Measurements from ENCODE around the gene STOM. TPM values are rescaled to one million over a fixed set of nuclear protein-coding genes. Genes with fewer than 3 reads are reported as not detected.

Gene STOM
- total and polyA plus RNA-seq, 10 of the 15 experiments (the other 5 are each of a cell fraction or from before 2014, with no cell fraction given) = 6.7 to 47.4 (median 39.8) TPM

- TF ChIP-seq, protein P1, sequence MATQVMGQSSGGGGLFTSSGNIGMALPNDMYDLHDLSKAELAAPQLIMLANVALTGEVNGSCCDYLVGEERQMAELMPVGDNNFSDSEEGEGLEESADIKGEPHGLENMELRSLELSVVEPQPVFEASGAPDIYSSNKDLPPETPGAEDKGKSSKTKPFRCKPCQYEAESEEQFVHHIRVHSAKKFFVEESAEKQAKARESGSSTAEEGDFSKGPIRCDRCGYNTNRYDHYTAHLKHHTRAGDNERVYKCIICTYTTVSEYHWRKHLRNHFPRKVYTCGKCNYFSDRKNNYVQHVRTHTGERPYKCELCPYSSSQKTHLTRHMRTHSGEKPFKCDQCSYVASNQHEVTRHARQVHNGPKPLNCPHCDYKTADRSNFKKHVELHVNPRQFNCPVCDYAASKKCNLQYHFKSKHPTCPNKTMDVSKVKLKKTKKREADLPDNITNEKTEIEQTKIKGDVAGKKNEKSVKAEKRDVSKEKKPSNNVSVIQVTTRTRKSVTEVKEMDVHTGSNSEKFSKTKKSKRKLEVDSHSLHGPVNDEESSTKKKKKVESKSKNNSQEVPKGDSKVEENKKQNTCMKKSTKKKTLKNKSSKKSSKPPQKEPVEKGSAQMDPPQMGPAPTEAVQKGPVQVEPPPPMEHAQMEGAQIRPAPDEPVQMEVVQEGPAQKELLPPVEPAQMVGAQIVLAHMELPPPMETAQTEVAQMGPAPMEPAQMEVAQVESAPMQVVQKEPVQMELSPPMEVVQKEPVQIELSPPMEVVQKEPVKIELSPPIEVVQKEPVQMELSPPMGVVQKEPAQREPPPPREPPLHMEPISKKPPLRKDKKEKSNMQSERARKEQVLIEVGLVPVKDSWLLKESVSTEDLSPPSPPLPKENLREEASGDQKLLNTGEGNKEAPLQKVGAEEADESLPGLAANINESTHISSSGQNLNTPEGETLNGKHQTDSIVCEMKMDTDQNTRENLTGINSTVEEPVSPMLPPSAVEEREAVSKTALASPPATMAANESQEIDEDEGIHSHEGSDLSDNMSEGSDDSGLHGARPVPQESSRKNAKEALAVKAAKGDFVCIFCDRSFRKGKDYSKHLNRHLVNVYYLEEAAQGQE (IDR thresholded peaks at IDR 0.05; ENCODE audit: low read depth, low read length) = peak; percentile 30; the same call in 1 of the 2 replicates
- TF ChIP-seq, protein P2, sequence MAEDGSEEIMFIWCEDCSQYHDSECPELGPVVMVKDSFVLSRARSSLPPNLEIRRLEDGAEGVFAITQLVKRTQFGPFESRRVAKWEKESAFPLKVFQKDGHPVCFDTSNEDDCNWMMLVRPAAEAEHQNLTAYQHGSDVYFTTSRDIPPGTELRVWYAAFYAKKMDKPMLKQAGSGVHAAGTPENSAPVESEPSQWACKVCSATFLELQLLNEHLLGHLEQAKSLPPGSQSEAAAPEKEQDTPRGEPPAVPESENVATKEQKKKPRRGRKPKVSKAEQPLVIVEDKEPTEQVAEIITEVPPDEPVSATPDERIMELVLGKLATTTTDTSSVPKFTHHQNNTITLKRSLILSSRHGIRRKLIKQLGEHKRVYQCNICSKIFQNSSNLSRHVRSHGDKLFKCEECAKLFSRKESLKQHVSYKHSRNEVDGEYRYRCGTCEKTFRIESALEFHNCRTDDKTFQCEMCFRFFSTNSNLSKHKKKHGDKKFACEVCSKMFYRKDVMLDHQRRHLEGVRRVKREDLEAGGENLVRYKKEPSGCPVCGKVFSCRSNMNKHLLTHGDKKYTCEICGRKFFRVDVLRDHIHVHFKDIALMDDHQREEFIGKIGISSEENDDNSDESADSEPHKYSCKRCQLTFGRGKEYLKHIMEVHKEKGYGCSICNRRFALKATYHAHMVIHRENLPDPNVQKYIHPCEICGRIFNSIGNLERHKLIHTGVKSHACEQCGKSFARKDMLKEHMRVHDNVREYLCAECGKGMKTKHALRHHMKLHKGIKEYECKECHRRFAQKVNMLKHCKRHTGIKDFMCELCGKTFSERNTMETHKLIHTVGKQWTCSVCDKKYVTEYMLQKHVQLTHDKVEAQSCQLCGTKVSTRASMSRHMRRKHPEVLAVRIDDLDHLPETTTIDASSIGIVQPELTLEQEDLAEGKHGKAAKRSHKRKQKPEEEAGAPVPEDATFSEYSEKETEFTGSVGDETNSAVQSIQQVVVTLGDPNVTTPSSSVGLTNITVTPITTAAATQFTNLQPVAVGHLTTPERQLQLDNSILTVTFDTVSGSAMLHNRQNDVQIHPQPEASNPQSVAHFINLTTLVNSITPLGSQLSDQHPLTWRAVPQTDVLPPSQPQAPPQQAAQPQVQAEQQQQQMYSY (CRISPR knock-in tag; IDR thresholded peaks at IDR 0.05) = no peak
- TF ChIP-seq CREM (IDR thresholded peaks at IDR 0.05; ENCODE audit: low read depth) (peak; percentile 81), CEBPB (IDR thresholded peaks at IDR 0.05; ENCODE audit: borderline replicate concordance in 1 of 2, low read depth in 2 of 2, low read length in 2 of 2) (no peak), GABPA (IDR thresholded peaks at IDR 0.05; ENCODE audit: low read depth) (no peak), USF1 (IDR thresholded peaks at IDR 0.05; ENCODE audit: borderline replicate concordance, extremely low read length, insufficient read depth, low read depth, low read length) (no peak), HDGF (IDR thresholded peaks at IDR 0.05) (no peak), RFX5 (IDR thresholded peaks at IDR 0.05; ENCODE audit: low read depth, low read length) (no peak), STAT1 (conservative IDR thresholded peaks at IDR 0.05) (no peak), NFXL1 (IDR thresholded peaks at IDR 0.05; ENCODE audit: borderline replicate concordance) (no peak), MEF2B (IDR thresholded peaks at IDR 0.05; ENCODE audit: partially characterized antibody, poor library complexity, severe bottlenecking) (peak; percentile 11), EED (IDR thresholded peaks at IDR 0.05; ENCODE audit: low read depth) (peak; percentile 63), MEF2A (IDR thresholded peaks at IDR 0.05; ENCODE audit: insufficient read depth, low read depth, low read length) (peak; percentile 92)
- TF ChIP-seq, protein P3, sequence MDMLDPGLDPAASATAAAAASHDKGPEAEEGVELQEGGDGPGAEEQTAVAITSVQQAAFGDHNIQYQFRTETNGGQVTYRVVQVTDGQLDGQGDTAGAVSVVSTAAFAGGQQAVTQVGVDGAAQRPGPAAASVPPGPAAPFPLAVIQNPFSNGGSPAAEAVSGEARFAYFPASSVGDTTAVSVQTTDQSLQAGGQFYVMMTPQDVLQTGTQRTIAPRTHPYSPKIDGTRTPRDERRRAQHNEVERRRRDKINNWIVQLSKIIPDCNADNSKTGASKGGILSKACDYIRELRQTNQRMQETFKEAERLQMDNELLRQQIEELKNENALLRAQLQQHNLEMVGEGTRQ (IDR thresholded peaks at IDR 0.05; ENCODE audit: borderline replicate concordance, low read depth, low read length) = no peak
- TF ChIP-seq, protein P4, sequence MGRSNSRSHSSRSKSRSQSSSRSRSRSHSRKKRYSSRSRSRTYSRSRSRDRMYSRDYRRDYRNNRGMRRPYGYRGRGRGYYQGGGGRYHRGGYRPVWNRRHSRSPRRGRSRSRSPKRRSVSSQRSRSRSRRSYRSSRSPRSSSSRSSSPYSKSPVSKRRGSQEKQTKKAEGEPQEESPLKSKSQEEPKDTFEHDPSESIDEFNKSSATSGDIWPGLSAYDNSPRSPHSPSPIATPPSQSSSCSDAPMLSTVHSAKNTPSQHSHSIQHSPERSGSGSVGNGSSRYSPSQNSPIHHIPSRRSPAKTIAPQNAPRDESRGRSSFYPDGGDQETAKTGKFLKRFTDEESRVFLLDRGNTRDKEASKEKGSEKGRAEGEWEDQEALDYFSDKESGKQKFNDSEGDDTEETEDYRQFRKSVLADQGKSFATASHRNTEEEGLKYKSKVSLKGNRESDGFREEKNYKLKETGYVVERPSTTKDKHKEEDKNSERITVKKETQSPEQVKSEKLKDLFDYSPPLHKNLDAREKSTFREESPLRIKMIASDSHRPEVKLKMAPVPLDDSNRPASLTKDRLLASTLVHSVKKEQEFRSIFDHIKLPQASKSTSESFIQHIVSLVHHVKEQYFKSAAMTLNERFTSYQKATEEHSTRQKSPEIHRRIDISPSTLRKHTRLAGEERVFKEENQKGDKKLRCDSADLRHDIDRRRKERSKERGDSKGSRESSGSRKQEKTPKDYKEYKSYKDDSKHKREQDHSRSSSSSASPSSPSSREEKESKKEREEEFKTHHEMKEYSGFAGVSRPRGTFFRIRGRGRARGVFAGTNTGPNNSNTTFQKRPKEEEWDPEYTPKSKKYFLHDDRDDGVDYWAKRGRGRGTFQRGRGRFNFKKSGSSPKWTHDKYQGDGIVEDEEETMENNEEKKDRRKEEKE (IDR thresholded peaks at IDR 0.05) = no peak
Measured at GRCh38 chr9:121340676-121341392, 29.2 kb downstream of the STOM start (continued).

Data from GM12878 (cell line).